HG02943 (cell line): ENCODE data around the gene INPP4B.
"Not testable (repeated sequence)": the region's sequence is repeated elsewhere in the genome, so short reads cannot be mapped to it uniquely, and the experiment has no call there.

Experiments used
- ATAC-seq: cut with Tn5 transposase; IDR thresholded peaks from one replicate; pipeline ENCODE4 v1.9.1; 2021; ENCODE audit warnings: mild to moderate bottlenecking, low read depth, moderate library complexity; ENCODE audit not compliant: unreplicated experiment

The INPP4B gene

GRCh38 chr4:142696334-142697122 is 149.6 kb downstream of the INPP4B start:
- no peak for ATAC-seq

GRCh38 chr4:142690406-142691163 is 155.5 kb downstream of the INPP4B start:
- ATAC-seq, result no peak

GRCh38 chr4:142687547-142688275 is 158.4 kb downstream of the INPP4B start:
- ATAC-seq, result no peak

- no peak for ATAC-seq
These were observed 160.0 kb downstream of the INPP4B start for GRCh38 chr4:142686081-142686480.

- ATAC-seq, result no peak
These were observed 162.1 kb downstream of the INPP4B start for GRCh38 chr4:142683997-142684396.

- no peak for ATAC-seq
These were observed 162.6 kb downstream of the INPP4B start for GRCh38 chr4:142683503-142683902.

GRCh38 chr4:142671516-142671915 is 174.6 kb downstream of the INPP4B start:
- no peak for ATAC-seq

GRCh38 chr4:142663828-142664227 is 182.3 kb downstream of the INPP4B start:
- no peak for ATAC-seq

- ATAC-seq, result no peak
These were observed 185.4 kb downstream of the INPP4B start for GRCh38 chr4:142660728-142661127.

- ATAC-seq, result no peak
These were observed 189.9 kb downstream of the INPP4B start for GRCh38 chr4:142656178-142656577.

- no peak for ATAC-seq
These were observed 197.7 kb downstream of the INPP4B start for GRCh38 chr4:142648378-142648777.

GRCh38 chr4:142645475-142646108 is 200.5 kb downstream of the INPP4B start:
- no peak for ATAC-seq

GRCh38 chr4:142644628-142645027 is 201.5 kb downstream of the INPP4B start:
- ATAC-seq, result not testable (repeated sequence)

- ATAC-seq, result no peak
These were observed 208.5 kb downstream of the INPP4B start for GRCh38 chr4:142637614-142638013.

GRCh38 chr4:142631836-142632235 is 214.3 kb downstream of the INPP4B start:
- ATAC-seq, result no peak

GRCh38 chr4:142615324-142615665 is 230.8 kb downstream of the INPP4B start:
- no peak for ATAC-seq

GRCh38 chr4:142614621-142615323 is 231.3 kb downstream of the INPP4B start:
- no peak for ATAC-seq

GRCh38 chr4:142607976-142608375 is 238.1 kb downstream of the INPP4B start:
- ATAC-seq, result no peak

GRCh38 chr4:142600952-142601351 is 245.1 kb downstream of the INPP4B start:
- ATAC-seq, result no peak

- ATAC-seq, result no peak
These were observed 248.0 kb downstream of the INPP4B start for GRCh38 chr4:142598132-142598531.
